ENCODE results near the gene ENOX1. TPM values are rescaled to one million over a fixed set of nuclear protein-coding genes. Genes with fewer than 3 reads are reported as not detected.

Gene ENOX1
- total and polyA plus RNA-seq, 7 donors, result 0.23 to 20.2 (median 11.1) TPM

DNA sequence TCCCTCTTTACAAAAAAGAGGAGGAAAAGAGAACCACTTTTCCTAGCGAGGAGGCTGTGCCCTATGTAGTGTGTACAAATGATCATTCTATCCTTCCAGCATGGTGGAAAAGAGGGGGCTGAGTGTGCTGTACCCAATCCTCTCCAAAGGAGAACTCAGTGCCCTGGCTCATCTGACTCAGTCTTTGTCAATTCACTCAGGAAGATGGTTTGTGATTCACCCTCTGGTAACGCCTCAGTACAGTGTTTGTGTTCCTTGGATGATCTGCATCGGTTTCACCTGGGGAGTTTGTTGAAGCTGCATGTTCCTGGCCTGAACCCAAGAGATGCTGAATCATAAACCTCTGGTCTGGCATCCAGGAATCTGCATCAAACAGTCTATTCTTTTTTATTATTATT is 18.3 kb upstream of the ENOX1 start:
- WGBS, 2 donors, result 23 to 50% methylated on average over 3 of the region's 3 CpGs
- no peak for TF ChIP-seq CTCF (IDR thresholded peaks at IDR 0.05)
- no peak for TF ChIP-seq EP300 (IDR thresholded peaks at IDR 0.05)
- no peak for TF ChIP-seq POLR2AphosphoS5 (IDR thresholded peaks at IDR 0.05)
- no peak for TF ChIP-seq POLR2A (IDR thresholded peaks at IDR 0.05)
- Histone ChIP-seq H3K9me3 (no peaks in the 10 kb centered on the region), H3K27ac (peak overlapping the region in 2 of 4 donors; percentile 44 to 69), H3K36me3 (no peaks in the 10 kb centered on the region), H3K4me1 (peaks cover 0 to 11% (median 7%) of the 10 kb centered on the region in 4 donors), H3K27me3 (no peaks in the 10 kb centered on the region), H3K4me3 (peak overlapping the region in 1 of 4 donors; percentile 21)
- intact Hi-C loops (cut with DNase I), result loop anchor here (2.0 to 10.0 kb wide), 2 partner anchors 610 to 720 kb away; no protein-coding TSS in a partner anchor
- no peak for DNase-seq

DNA sequence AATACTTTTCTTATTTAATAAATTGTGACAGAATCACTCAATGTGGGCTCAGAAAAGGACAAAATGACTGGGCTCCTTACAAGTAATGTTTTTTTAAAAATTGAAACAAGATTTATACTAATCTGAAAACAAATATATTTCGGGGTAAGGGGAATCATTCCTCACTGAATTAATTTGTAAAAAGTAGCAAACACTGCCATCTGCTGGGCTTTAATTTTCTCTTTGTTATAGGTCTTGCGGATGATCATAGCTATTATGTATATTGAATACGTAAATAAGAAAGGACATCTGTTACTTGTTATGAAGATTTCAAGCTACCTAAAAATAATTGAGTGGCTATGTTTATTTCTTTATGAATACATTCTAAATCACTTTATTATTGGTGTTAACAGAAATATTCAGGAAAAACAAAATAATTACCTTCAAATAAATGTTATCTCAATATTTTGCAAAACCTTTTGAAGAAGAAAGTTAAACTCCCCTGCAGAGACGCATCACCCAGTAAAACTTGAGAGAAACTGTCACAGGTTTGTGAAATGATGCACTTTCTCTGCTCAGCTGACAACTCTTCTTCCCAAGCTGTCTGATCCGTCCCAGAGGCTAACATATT is 17.8 kb upstream of the ENOX1 start:
- intact Hi-C loops (cut with DNase I), result loop anchor here (2.0 to 10.0 kb wide), 4 partner anchors 610 to 1207 kb away; no protein-coding TSS in a partner anchor
- DNase-seq, result no peak

GRCh38 chr13:43802511-43802910 is 15.7 kb upstream of the ENOX1 start:
- H3K4me3 ChIP-seq, result no peak overlapping the region
- H3K9me3 ChIP-seq, result no peaks in the 10 kb centered on the region
- H3K27me3 ChIP-seq, result no peaks in the 10 kb centered on the region
- intact Hi-C loops (cut with DNase I), result loop anchor here (5.0 to 10.0 kb wide), 3 partner anchors 608 to 1205 kb away; no protein-coding TSS in a partner anchor
- TF ChIP-seq POLR2AphosphoS5 (IDR thresholded peaks at IDR 0.05) (no peak), CTCF (IDR thresholded peaks at IDR 0.05) (no peak), POLR2A (IDR thresholded peaks at IDR 0.05) (no peak), EP300 (IDR thresholded peaks at IDR 0.05) (no peak)
- no peaks in the 10 kb centered on the region for H3K36me3 ChIP-seq
- no peak for DNase-seq
- H3K27ac ChIP-seq, result no peak overlapping the region
- H3K4me1 ChIP-seq, result peaks cover 0 to 11% (median 7%) of the 10 kb centered on the region in 4 donors

More for the DNA sequence above, 17.8 kb upstream of the ENOX1 start:
- TF ChIP-seq POLR2A (IDR thresholded peaks at IDR 0.05), result no peak
- peak; percentile 10 to 59 (median 41) for TF ChIP-seq CTCF (IDR thresholded peaks at IDR 0.05)
- no peak for TF ChIP-seq EP300 (IDR thresholded peaks at IDR 0.05)
- TF ChIP-seq POLR2AphosphoS5 (IDR thresholded peaks at IDR 0.05), result no peak
- WGBS, 2 donors, result 19 to 32% methylated on average over 5 of the region's 5 CpGs
- Histone ChIP-seq H3K36me3 (no peaks in the 10 kb centered on the region), H3K27me3 (no peaks in the 10 kb centered on the region), H3K27ac (peak overlapping the region in 2 of 4 donors; percentile 44 to 69), H3K4me3 (peak overlapping the region in 1 of 4 donors; percentile 21), H3K9me3 (no peaks in the 10 kb centered on the region), H3K4me1 (peaks cover 0 to 11% (median 7%) of the 10 kb centered on the region in 4 donors)

GRCh38 chr13:43800828-43801227 is 14.1 kb upstream of the ENOX1 start:
- 60 to 89% methylated on average over 3 of the region's 3 CpGs for WGBS, 2 donors

More at GRCh38 chr13:43800828-43801227, 14.1 kb upstream of the ENOX1 start:
- Histone ChIP-seq H3K4me1 (peaks cover 0 to 11% (median 7%) of the 10 kb centered on the region in 4 donors), H3K36me3 (no peaks in the 10 kb centered on the region), H3K27me3 (no peaks in the 10 kb centered on the region), H3K27ac (no peak overlapping the region), H3K4me3 (no peak overlapping the region), H3K9me3 (no peaks in the 10 kb centered on the region)
- intact Hi-C loops (cut with DNase I), result loop anchor here (5.0 to 10.0 kb wide), 3 partner anchors 606 to 1204 kb away; no protein-coding TSS in a partner anchor
- TF ChIP-seq CTCF (IDR thresholded peaks at IDR 0.05), result no peak
- no peak for TF ChIP-seq POLR2AphosphoS5 (IDR thresholded peaks at IDR 0.05)
- no peak for TF ChIP-seq EP300 (IDR thresholded peaks at IDR 0.05)
- no peak for TF ChIP-seq POLR2A (IDR thresholded peaks at IDR 0.05)
- no peak for DNase-seq
